ENCODE results near the gene KLRC4. TPM values are rescaled to one million over a fixed set of nuclear protein-coding genes. Genes with fewer than 3 reads are reported as not detected.

KLRC4 gene
- total RNA-seq, 1 experiment from 2014 or later = not detected

DNA sequence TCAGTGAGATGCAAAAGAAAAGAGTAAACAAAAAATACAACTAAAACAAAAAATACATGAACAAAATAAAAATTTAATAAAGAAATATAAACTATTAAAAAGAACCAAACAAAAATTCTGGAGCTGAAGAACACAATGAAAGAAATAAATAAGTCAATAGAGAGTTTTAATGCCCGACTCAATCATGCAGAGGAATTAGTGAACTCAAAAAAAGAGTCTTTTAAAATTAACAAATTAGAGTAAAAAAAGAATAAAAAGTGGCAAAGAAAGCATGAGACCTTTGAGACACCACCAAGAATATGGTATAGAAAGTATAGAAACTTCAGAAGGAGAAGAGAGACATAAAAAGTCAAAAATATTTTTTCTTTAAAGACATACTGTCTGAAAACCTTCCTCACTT, 46.2 kb upstream of the KLRC4 start:
- 0 out of 2 replicates have a peak, but pooled peaks cover 4% of the 10 kb centered on the region for H3K4me1 ChIP-seq (replicated peaks; ENCODE audit: insufficient read depth)
- no peak for TF ChIP-seq CTCF (conservative IDR thresholded peaks at IDR 0.05)
- TF ChIP-seq EZH2 (IDR thresholded peaks at IDR 0.05; ENCODE audit: low read depth) = no peak
- no peaks in the 10 kb centered on the region for H3K79me2 ChIP-seq (ENCODE audit: low read depth)
- H3F3A ChIP-seq (ENCODE audit: insufficient read depth, low read depth) = no peaks in the 10 kb centered on the region
- H3K9me3 ChIP-seq (ENCODE audit: insufficient read depth, low read depth) = no peaks in the 10 kb centered on the region
- H3K27ac ChIP-seq = no peak overlapping the region
- BruUV-seq (replicated peaks) = no TSS peak
- no peak overlapping the region for H3K4me2 ChIP-seq
- CTCF ChIA-PET = no interaction called here
- H3K9me2 ChIP-seq (ENCODE audit: insufficient read depth) = no peaks in the 10 kb centered on the region
- POLR2A ChIA-PET (ENCODE audit: unreplicated experiment) = no interaction called here
- no peaks in the 10 kb centered on the region for H3K27me3 ChIP-seq (ENCODE audit: insufficient read depth, low read depth)
- H3K36me3 ChIP-seq (ENCODE audit: low read depth) = no peaks in the 10 kb centered on the region
- no peaks in the 10 kb centered on the region for H4K20me1 ChIP-seq (ENCODE audit: insufficient read depth)
- no peak overlapping the region for H2AFZ ChIP-seq
- no peak overlapping the region for H3K4me3 ChIP-seq
- intact Hi-C loops (cut with micrococcal nuclease; ENCODE audit: unreplicated experiment) = no loop called here
- DNase-seq = no peak

DNA sequence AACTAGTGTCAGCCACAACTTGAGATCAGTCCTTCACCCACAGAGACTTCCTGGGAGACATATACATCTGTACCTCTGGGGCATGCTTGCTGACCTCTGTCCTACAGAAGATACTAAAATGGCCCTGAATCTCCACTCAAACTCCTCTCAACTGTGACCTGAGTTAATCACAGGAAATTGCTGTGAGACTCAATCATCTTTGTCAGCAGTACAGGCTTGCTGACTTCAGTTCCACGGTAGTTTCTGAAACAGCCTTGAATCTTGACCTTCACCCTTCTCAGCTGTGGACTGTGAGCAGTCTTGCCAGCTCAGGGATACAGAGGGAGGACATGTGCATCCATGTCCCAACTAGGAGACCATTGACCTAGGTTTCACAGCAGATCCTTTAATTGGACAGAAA, 45.0 kb upstream of the KLRC4 start:
- intact Hi-C loops (cut with micrococcal nuclease; ENCODE audit: unreplicated experiment) = no loop called here
- no TSS peak for BruUV-seq (replicated peaks)
- H3K79me2 ChIP-seq (ENCODE audit: low read depth) = no peaks in the 10 kb centered on the region

GRCh38 chr12:10453156-10453555, 43.6 kb upstream of the KLRC4 start, which contains the start of gene KLRC1:
Gene KLRC1, minus strand, starts transcription at chr12:10453377. Its CDS starts 2,221 bp downstream, at chr12:10451156.
- TF ChIP-seq CTCF (conservative IDR thresholded peaks at IDR 0.05) (no peak), EZH2 (IDR thresholded peaks at IDR 0.05; ENCODE audit: low read depth) (no peak)
- Histone ChIP-seq H3K79me2 (ENCODE audit: low read depth) (no peaks in the 10 kb centered on the region), H3F3A (ENCODE audit: insufficient read depth, low read depth) (no peaks in the 10 kb centered on the region), H2AFZ (no peak within 1 kb of the TSS), H3K9me3 (ENCODE audit: insufficient read depth, low read depth) (no peaks in the 10 kb centered on the region), H3K27ac (no peak within 1 kb of the TSS), H3K4me3 (no peak within 1 kb of the TSS), H3K4me1 (replicated peaks; ENCODE audit: insufficient read depth) (0 out of 2 replicates have a peak, but pooled peaks cover 4% of the 10 kb centered on the region), H3K36me3 (ENCODE audit: low read depth) (no peaks in the 10 kb centered on the region), H3K9me2 (ENCODE audit: insufficient read depth) (peaks cover 4% of the 10 kb centered on the region; the same call in 1 of the 2 replicates), H4K20me1 (ENCODE audit: insufficient read depth) (no peaks in the 10 kb centered on the region), H3K27me3 (ENCODE audit: insufficient read depth, low read depth) (no peaks in the 10 kb centered on the region), H3K4me2 (no peak within 1 kb of the TSS)
- ChIA-PET POLR2A (ENCODE audit: unreplicated experiment) (no interaction called here), CTCF (no interaction called here)
- no TSS peak for BruUV-seq (replicated peaks)
- intact Hi-C loops (cut with micrococcal nuclease; ENCODE audit: unreplicated experiment) = no loop called here
- no peak for DNase-seq

More for the DNA sequence above, 45.0 kb upstream of the KLRC4 start:
- H3K4me1 ChIP-seq (replicated peaks; ENCODE audit: insufficient read depth) = 0 out of 2 replicates have a peak, but pooled peaks cover 4% of the 10 kb centered on the region
- no peak for TF ChIP-seq CTCF (conservative IDR thresholded peaks at IDR 0.05)
- no peak for TF ChIP-seq EZH2 (IDR thresholded peaks at IDR 0.05; ENCODE audit: low read depth)
- H3K27me3 ChIP-seq (ENCODE audit: insufficient read depth, low read depth) = no peaks in the 10 kb centered on the region
- no peak overlapping the region for H3K27ac ChIP-seq
- POLR2A ChIA-PET (ENCODE audit: unreplicated experiment) = no interaction called here
- no peak for DNase-seq
- peaks cover under 1% of the 10 kb centered on the region; the same call in 1 of the 2 replicates for H3K9me2 ChIP-seq (ENCODE audit: insufficient read depth)
- CTCF ChIA-PET = no interaction called here
- H4K20me1 ChIP-seq (ENCODE audit: insufficient read depth) = no peaks in the 10 kb centered on the region
- no peak overlapping the region for H2AFZ ChIP-seq
- no peaks in the 10 kb centered on the region for H3F3A ChIP-seq (ENCODE audit: insufficient read depth, low read depth)
- no peak overlapping the region for H3K4me2 ChIP-seq
- no peak overlapping the region for H3K4me3 ChIP-seq
- H3K36me3 ChIP-seq (ENCODE audit: low read depth) = no peaks in the 10 kb centered on the region
- H3K9me3 ChIP-seq (ENCODE audit: insufficient read depth, low read depth) = no peaks in the 10 kb centered on the region

All from PC-9 (cell line).